ENCODE results near the gene ZNF227. TPM values are rescaled to one million over a fixed set of nuclear protein-coding genes. Genes with fewer than 3 reads are reported as not detected.
"Not testable (repeated sequence)": the region's sequence is repeated elsewhere in the genome, so short reads cannot be mapped to it uniquely, and the experiment has no call there.

ZNF227 gene
- total RNA-seq, result 10 to 100 TPM in 1 of 4 donors, 1 to 10 TPM in 3; 4.7 to 16.4 (median 8.8) TPM

GRCh38 chr19:44212250-44212865 lies at the start of gene ZNF227:
TSS of gene ZNF227 (plus strand) at chr19:44212532. CDS start at chr19:44217793, 5,261 bp downstream.
- intact Hi-C loops (cut with DNase I), result no loop called here
- Histone ChIP-seq H3K27ac (peak within 1 kb of the TSS; percentile 75 to 89 (median 87)), H3K4me3 (peak within 1 kb of the TSS; percentile 50 to 85 (median 74)), H3K9me3 (peaks cover 0 to 6% (median 0%) of the 10 kb centered on the region in 3 donors), H3K36me3 (peaks cover 0 to 33% (median 7%) of the 10 kb centered on the region in 3 donors), H3K4me1 (peaks cover 0 to 25% (median 13%) of the 10 kb centered on the region in 3 donors), H3K27me3 (no peaks in the 10 kb centered on the region)
- TF ChIP-seq POLR2A (IDR thresholded peaks at IDR 0.05) (peak in 1 of 4 donors; percentile 23), CTCF (IDR thresholded peaks at IDR 0.05) (no peak)
- peak; percentile 28 for DNase-seq
- 0% methylated on average over 20 to 29 of the region's 37 CpGs for WGBS, 2 donors

GRCh38 chr19:44163789-44164188 lies 48.5 kb upstream of the ZNF227 start:
- 93 to 95% methylated on average over 2 of the region's 2 CpGs for WGBS, 2 donors
- peaks cover 0 to 77% (median 25%) of the 10 kb centered on the region in 3 donors for H3K9me3 ChIP-seq
- TF ChIP-seq POLR2A (IDR thresholded peaks at IDR 0.05) (no peak), CTCF (IDR thresholded peaks at IDR 0.05) (no peak)

GRCh38 chr19:44164327-44164672 lies 48.0 kb upstream of the ZNF227 start:
- peak overlapping the region; percentile 79 to 92 (median 90) for H3K27ac ChIP-seq
- H3K9me3 ChIP-seq, result peaks cover 0 to 77% (median 24%) of the 10 kb centered on the region in 3 donors
- peaks cover 6 to 24% (median 9%) of the 10 kb centered on the region in 3 donors for H3K4me1 ChIP-seq
- peaks cover 3 to 36% (median 7%) of the 10 kb centered on the region in 3 donors for H3K36me3 ChIP-seq
- 60 to 67% methylated on average over 1 to 3 of the region's 3 CpGs for WGBS, 2 donors
- TF ChIP-seq CTCF (IDR thresholded peaks at IDR 0.05) (no peak), POLR2A (IDR thresholded peaks at IDR 0.05) (no peak)
- no peak for DNase-seq
- intact Hi-C loops (cut with DNase I), result no loop called here
- H3K4me3 ChIP-seq, result peak overlapping the region; percentile 66 to 94 (median 79)
- H3K27me3 ChIP-seq, result no peaks in the 10 kb centered on the region

More at GRCh38 chr19:44163789-44164188, 48.5 kb upstream of the ZNF227 start:
- Histone ChIP-seq H3K27ac (no peak overlapping the region), H3K4me3 (no peak overlapping the region), H3K27me3 (no peaks in the 10 kb centered on the region), H3K4me1 (peaks cover 6 to 24% (median 9%) of the 10 kb centered on the region in 3 donors), H3K36me3 (peaks cover 3 to 30% (median 4%) of the 10 kb centered on the region in 3 donors)
- no peak for DNase-seq
- intact Hi-C loops (cut with DNase I), result no loop called here

- TF ChIP-seq POLR2A (IDR thresholded peaks at IDR 0.05), result peak in 1 of 4 donors; percentile 41
- peak in 1 of 6 experiments; percentile 22 for TF ChIP-seq CTCF (IDR thresholded peaks at IDR 0.05)
- 0 to 1% methylated on average over 22 to 30 of the region's 32 CpGs for WGBS, 2 donors
- Histone ChIP-seq H3K4me3 (peak within 1 kb of the TSS; percentile 66 to 94 (median 79)), H3K4me1 (peaks cover 6 to 24% (median 9%) of the 10 kb centered on the region in 3 donors), H3K36me3 (peaks cover 8 to 41% (median 13%) of the 10 kb centered on the region in 3 donors), H3K9me3 (peaks cover 0 to 77% (median 29%) of the 10 kb centered on the region in 3 donors), H3K27me3 (no peaks in the 10 kb centered on the region), H3K27ac (peak within 1 kb of the TSS; percentile 79 to 92 (median 90))
- DNase-seq, result peak; percentile 50
- intact Hi-C loops (cut with DNase I), result no loop called here
Observed at GRCh38 chr19:44164673-44165512, 47.4 kb upstream of the ZNF227 start, which contains the start of gene ZNF226. TSS of gene ZNF226 (plus strand) at chr19:44165100. CDS start at chr19:44170081, 4,981 bp downstream.

GRCh38 chr19:44170660-44171059 lies 41.7 kb upstream of the ZNF227 start:
- H3K4me1 ChIP-seq, result peaks cover 0 to 15% (median 7%) of the 10 kb centered on the region in 3 donors
- H3K9me3 ChIP-seq, result peaks cover 0 to 94% (median 62%) of the 10 kb centered on the region in 3 donors
- 88 to 98% methylated on average over 6 of the region's 6 CpGs for WGBS, 2 donors
- H3K27ac ChIP-seq; H3K4me3 ChIP-seq; DNase-seq; H3K27me3 ChIP-seq; intact Hi-C loops (cut with DNase I): not testable (repeated sequence)
- peaks cover 50 to 99% (median 56%) of the 10 kb centered on the region in 3 donors for H3K36me3 ChIP-seq

Data from esophagus squamous epithelium (tissue), 5 donors.